ENCODE data around the gene GRHL3. TPM values are rescaled to one million over a fixed set of nuclear protein-coding genes. Genes with fewer than 3 reads are reported as not detected.
"Not testable (repeated sequence)": the region's sequence is repeated elsewhere in the genome, so short reads cannot be mapped to it uniquely, and the experiment has no call there.

The GRHL3 gene
- total RNA-seq: not detected
- long read RNA-seq, partial matches to known transcripts: 0 of 4 reads
- long read RNA-seq, other reads (novel, unspliced or antisense): 4 of 4 reads

GRCh38 chr1:24319312-24319863 lies at the start of gene GRHL3:
TSS of gene GRHL3 (plus strand) at chr1:24319357. CDS start at chr1:24319552, 195 bp downstream.
- no peak for DNase-seq (ENCODE audit: low spot score)

- DNase-seq (ENCODE audit: low spot score): peak; percentile 53
Measured at GRCh38 chr1:24274203-24275103, 44.7 kb upstream of the GRHL3 start.

GRCh38 chr1:24275104-24275410 lies 44.1 kb upstream of the GRHL3 start:
- DNase-seq (ENCODE audit: low spot score): no peak

GRCh38 chr1:24275510-24275909 lies 43.6 kb upstream of the GRHL3 start:
- peak; percentile 28 for DNase-seq (ENCODE audit: low spot score)

- DNase-seq (ENCODE audit: low spot score): no peak
Measured at GRCh38 chr1:24276791-24277190, 42.4 kb upstream of the GRHL3 start.

- no peak for DNase-seq (ENCODE audit: low spot score)
Measured at GRCh38 chr1:24277420-24278169, 41.6 kb upstream of the GRHL3 start.

GRCh38 chr1:24278726-24279125 lies 40.4 kb upstream of the GRHL3 start:
- DNase-seq (ENCODE audit: low spot score): peak; percentile 39

- DNase-seq (ENCODE audit: low spot score): no peak
Measured at GRCh38 chr1:24279590-24280232, 39.4 kb upstream of the GRHL3 start.

GRCh38 chr1:24281591-24281990 lies 37.6 kb upstream of the GRHL3 start:
- no peak for DNase-seq (ENCODE audit: low spot score)

GRCh38 chr1:24282491-24282890 lies 36.7 kb upstream of the GRHL3 start:
- no peak for DNase-seq (ENCODE audit: low spot score)

- DNase-seq (ENCODE audit: low spot score): no peak
Measured at GRCh38 chr1:24283326-24284155, 35.6 kb upstream of the GRHL3 start.

- DNase-seq (ENCODE audit: low spot score): peak; percentile 86
Measured at GRCh38 chr1:24284156-24284471, 35.0 kb upstream of the GRHL3 start.

- DNase-seq (ENCODE audit: low spot score): no peak
Measured at GRCh38 chr1:24285231-24285630, 33.9 kb upstream of the GRHL3 start.

GRCh38 chr1:24286246-24287010 lies 32.7 kb upstream of the GRHL3 start:
- peak; percentile 59 for DNase-seq (ENCODE audit: low spot score)

GRCh38 chr1:24287779-24288178 lies 31.4 kb upstream of the GRHL3 start:
- not testable (repeated sequence) for DNase-seq (ENCODE audit: low spot score)

GRCh38 chr1:24288479-24288878 lies 30.7 kb upstream of the GRHL3 start:
- DNase-seq (ENCODE audit: low spot score): no peak

GRCh38 chr1:24289937-24290595 lies 29.1 kb upstream of the GRHL3 start:
- no peak for DNase-seq (ENCODE audit: low spot score)

GRCh38 chr1:24290933-24291487 lies 28.1 kb upstream of the GRHL3 start:
- no peak for DNase-seq (ENCODE audit: low spot score)

- DNase-seq (ENCODE audit: low spot score): no peak
Measured at GRCh38 chr1:24292103-24292502, 27.1 kb upstream of the GRHL3 start.
